GM18508 (cell line): ENCODE data around the gene NMUR1.

Experiments used
- ATAC-seq: cut with Tn5 transposase; IDR thresholded peaks from one replicate; pipeline ENCODE4 v1.9.1; 2021; ENCODE audit warnings: moderate number of reproducible peaks; ENCODE audit not compliant: insufficient read depth, unreplicated experiment

The NMUR1 gene

GRCh38 chr2:231554748-231555545 is 24.7 kb upstream of the NMUR1 start:
- no peak for ATAC-seq

GRCh38 chr2:231554327-231554726 is 24.1 kb upstream of the NMUR1 start:
- no peak for ATAC-seq

DNA sequence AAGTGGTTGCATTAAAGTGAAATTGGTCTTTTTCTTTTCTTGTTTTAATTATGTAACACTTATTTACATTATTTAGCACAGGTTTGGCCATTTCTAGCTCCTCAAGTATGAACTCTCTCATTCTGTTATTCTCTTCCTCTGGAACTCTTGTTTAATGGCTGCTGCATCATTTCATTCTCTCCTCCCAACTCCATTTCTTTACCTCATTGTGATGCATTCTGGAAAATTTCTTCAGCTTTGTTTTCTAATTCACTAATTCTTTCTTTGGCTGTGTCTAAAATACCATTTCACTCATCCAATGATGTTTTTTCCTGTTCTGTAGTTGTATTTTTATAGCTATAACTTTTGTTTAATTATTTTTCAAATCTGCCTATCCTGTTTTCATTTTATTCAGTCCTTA is 22.5 kb upstream of the NMUR1 start:
- ATAC-seq = no peak

GRCh38 chr2:231549446-231550239 is 19.4 kb upstream of the NMUR1 start:
- no peak for ATAC-seq

GRCh38 chr2:231548752-231549151 is 18.5 kb upstream of the NMUR1 start:
- ATAC-seq = no peak

DNA sequence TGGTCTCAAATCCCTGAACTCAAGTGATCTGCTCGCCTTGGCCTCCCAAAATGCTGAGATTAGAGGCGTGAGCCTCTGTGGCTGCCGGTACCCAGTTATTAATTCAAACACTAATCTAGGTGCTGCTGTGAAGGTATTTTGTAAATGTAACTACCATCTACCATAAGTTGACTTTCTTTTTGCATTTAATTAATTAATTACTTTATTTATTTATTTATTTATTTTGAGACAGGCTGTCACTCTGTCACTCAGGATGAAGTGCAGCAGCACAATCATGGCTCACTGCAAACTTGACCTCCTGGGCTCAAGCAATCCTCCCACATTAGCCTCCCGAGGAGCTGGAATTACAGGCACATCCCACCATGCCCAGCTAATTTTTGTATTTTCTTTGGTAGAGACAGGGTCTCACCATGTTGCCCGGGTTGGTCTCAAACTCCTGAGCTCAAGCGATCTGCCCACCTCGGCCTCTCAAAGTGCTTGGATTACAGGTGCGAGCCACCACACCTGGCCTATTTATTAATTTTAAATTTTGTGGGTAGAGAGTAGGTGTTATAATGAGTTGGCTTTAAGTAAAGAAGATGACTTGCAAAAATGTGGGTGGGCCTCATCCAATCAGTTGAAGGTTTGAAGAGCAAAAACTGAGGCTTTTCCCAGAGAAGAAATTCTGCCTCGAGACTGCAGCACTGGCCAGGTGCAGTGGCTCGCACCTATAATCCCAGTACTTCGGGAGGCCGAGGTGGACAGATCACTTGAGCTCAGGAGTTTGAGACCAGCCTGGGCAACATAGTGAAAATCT is 17.3 kb upstream of the NMUR1 start:
- ATAC-seq = no peak

DNA sequence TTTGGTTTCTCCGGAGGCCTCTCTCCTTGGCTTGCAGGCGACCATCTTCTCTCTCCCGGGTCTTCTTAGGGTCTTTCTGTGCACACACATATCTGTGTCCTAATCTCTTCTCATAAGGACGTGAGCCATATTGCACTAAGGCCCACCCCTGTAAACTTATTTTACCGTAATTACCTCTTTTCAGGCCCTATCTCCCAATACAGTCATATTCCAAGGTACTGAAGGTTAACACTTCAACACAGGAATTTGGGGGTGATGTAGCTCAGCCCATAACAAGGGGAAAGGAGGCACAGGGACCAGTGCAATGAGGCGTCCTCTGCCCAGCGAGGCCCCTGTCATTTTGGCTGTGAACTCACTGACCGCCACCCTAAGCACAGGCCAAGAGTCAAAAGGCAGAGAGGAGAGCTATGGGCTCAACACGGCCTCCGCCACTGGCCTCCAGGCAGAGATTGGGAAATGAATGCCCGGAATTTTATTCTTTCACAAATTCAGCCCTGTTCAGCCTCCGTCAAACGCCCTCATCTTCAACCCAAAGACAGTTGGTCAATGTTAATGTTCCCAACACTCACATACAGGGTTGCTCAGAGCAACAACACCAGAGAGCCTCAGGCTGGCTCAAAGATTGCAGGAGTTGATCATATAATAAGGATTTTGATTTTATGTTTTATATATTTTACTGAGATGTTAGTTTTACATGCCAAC is 15.9 kb upstream of the NMUR1 start:
- ATAC-seq = no peak

DNA sequence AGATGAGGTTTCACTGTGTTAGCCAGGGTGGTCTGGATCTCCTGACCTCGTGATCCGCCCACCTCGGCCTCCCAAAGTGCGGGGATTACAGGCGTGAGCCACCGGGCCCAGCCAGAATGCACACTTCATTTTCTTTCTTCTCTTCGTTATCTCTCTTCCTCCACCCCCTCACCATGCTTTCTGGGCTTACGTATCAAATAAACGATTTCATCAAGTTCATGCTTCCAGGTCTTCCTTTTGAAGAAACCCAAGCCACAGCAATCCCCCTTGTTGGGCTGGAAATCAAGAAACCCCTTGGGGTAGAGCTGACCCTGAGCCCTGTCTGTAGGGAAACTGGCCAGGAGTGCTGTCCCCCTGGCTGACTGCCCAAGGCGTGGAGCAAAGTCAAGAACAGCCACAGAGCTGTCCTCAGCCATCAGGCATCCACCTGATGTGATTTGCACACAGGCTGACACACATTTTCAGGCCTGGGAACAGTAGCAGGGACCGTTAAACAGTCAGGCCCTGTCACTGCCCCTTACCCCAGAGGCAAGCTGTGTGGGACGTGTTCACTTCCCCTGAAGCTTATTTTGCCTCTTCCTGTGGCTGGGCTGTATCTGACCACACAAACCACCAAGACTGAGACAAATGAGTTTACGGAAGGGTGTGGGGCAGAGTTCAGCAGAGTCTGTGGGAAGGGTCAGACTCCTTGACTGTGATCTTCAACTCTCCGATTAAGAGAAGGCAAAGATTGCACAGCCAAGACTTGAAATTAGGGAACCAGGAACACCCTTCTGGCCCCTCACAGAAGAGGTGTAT is 15.1 kb upstream of the NMUR1 start:
- ATAC-seq = peak; percentile 96

- ATAC-seq = no peak
Observed at GRCh38 chr2:231542136-231542535, 11.9 kb upstream of the NMUR1 start.

DNA sequence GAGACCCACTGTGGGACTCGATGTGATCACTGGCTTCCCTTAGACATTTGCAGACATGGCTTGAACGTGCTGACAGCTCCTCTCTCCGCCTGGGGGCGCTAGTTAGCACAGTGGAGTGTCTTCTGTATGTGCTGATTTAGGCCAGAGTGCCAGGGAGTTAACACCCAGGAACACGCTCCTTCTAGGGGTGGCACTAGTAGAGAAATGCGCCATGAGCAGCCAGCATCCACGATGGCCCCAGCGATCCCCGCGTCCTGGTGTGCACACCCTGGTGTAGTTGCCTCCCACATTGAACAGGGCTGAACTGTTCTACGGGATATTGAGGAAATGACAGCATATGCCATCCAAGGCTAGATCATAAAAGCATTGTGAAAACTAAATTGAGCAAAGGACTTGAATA is 11.4 kb upstream of the NMUR1 start:
- no peak for ATAC-seq

DNA sequence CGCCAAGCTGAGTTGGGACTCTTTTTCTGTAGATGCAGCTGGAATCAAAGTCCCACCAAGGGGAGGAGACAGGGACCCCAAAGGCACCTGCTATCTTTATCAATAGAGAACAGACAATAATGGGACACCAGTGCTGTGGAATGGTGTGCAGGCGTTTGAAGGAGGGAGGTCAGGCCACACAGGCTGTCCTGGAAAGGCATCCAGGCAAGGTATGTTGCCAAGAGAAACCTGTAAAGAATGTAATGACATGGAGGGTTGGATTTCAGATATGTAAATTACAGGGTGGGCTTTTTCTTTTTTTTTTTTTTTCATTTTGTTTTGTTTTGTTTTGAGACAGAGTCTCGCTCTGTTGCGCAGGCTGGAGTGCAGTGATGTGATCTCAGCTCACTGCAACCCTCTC is 9.7 kb upstream of the NMUR1 start:
- no peak for ATAC-seq

- ATAC-seq = no peak
Observed at GRCh38 chr2:231535961-231536360, 5.7 kb upstream of the NMUR1 start.

DNA sequence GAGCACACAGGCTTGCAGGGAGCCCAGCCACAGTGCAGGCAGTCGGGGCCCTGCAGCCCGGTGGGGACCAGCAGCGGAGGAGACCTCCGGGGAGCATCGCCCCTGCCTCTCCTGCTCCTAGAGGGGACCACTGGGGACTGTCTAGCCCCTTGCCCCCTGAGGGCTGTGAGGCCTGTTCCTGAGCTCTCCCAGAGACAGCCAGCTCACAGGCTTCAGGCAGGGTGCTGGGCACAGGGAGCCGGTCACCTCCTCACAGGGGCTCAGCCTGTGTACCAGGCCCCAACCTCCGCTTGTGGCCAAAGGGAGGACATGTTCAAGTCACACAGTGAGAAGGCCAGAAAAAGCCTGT is 3.5 kb upstream of the NMUR1 start:
- no peak for ATAC-seq

- ATAC-seq = no peak
Observed at GRCh38 chr2:231533086-231533776, 3.0 kb upstream of the NMUR1 start.

DNA sequence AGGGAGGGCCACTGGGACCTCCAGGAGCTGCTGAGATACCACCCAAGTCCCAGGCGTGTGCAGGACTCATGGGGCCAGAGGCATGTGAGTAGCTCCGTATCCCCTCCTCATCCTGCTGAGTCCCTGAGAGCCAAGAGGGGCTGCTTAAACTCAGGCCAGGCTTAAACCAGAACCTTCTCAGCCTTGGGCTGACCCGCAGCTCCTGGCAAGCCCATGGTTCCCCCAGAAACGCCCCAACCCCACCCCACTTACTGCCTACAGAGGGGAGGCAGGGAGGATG is 2.5 kb upstream of the NMUR1 start:
- ATAC-seq = no peak

GRCh38 chr2:231531883-231532755 is 1.9 kb upstream of the NMUR1 start:
- ATAC-seq = no peak

DNA sequence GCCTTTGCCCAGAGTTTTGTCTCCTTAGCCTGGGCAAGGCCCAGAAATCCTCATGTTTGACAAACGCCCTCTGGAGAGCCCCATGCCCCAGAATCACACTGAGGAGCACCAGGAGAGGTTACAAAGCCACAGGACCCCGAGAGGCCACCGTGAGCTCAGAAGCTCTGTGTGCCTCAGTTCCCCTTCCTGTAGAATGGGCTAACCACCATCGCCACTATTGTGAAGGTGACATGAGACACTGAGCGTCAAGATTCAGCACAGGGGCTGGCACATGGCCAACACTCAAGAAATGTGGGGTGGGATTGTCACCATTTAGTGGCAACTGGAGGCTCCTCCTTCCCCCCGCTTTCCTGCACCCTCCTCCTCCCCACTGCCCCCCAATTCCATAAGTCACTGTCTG is 1.2 kb upstream of the NMUR1 start:
- no peak for ATAC-seq

GRCh38 chr2:231528636-231529030 is 1.6 kb downstream of the NMUR1 start:
- ATAC-seq = no peak
